Measurements from ENCODE around the gene KPNB1.

GRCh38 chr17:47685556-47686275 lies 36.0 kb downstream of the KPNB1 start:
- no peak for TF ChIP-seq CTCF (IDR thresholded peaks at IDR 0.05)
- TF ChIP-seq POLR2A (IDR thresholded peaks at IDR 0.05), result no peak
